ENCODE results near the gene CDH4. TPM values are rescaled to one million over a fixed set of nuclear protein-coding genes. Genes with fewer than 3 reads are reported as not detected.

Gene CDH4
- total and polyA plus RNA-seq, 2 donors = 0.04 to 0.42 TPM

DNA sequence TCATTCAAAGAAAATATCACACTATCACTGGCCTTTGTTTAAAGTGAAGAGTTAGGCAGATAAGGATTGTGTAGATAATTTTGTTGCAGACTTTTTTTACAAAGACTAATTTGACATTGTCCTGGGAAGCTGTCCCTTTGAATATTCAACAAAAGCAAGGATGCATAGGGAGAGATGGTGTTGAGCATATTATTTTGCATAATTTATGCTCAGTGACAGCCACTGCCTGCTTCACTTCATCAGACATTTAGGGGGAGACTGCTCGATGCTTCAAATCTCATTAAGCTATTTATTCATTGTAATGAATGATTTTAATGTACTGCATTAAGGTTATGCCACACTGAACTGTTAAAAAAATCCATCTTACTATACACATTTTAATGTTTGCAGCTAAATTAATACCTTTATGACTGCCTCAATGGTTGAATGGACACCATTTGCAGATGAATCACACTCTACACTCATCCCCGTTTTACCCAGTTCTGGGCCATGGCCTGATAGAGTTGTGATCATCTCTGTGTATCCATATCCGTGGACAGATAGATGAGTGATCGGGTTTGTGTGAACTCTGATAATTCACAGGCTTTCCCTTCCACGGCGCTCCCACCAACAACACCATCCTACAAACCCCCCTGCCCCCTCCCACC is 128.0 kb downstream of the CDH4 start:
- no peak for DNase-seq (ENCODE audit: extremely low spot score)
- Histone ChIP-seq H3K36me3 (ENCODE audit: insufficient read depth) (no peaks in the 10 kb centered on the region), H3K4me1 (ENCODE audit: insufficient read depth) (no peaks in the 10 kb centered on the region), H3K4me3 (ENCODE audit: low read depth, low read length) (no peak overlapping the region), H3K27ac (ENCODE audit: low read depth) (no peak overlapping the region)
- 65% methylated on average over 6 of the region's 6 CpGs for WGBS

DNA sequence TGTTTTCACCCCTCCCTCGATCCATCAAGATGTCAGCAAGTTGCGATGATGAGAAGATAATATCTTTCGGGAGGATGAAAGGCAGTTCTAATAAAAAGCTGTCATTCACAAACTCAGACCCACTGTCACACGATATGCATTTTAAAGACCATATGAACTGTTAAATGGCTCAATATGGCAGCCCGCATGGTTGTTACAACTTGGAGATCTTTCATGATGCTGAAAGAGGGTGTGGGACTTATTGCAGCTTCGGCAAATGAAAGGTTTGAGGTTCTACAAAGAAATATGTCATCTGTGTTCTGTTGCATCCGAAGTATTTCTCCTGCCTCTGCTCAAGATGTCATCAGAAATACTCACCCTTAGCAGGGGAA is 128.5 kb downstream of the CDH4 start:
- Histone ChIP-seq H3K36me3 (ENCODE audit: insufficient read depth) (no peaks in the 10 kb centered on the region), H3K27ac (ENCODE audit: low read depth) (no peak overlapping the region), H3K4me1 (ENCODE audit: insufficient read depth) (no peaks in the 10 kb centered on the region), H3K4me3 (ENCODE audit: low read depth, low read length) (no peak overlapping the region)
- WGBS = 42% methylated on average over 7 of the region's 7 CpGs
- no peak for DNase-seq (ENCODE audit: extremely low spot score)

DNA sequence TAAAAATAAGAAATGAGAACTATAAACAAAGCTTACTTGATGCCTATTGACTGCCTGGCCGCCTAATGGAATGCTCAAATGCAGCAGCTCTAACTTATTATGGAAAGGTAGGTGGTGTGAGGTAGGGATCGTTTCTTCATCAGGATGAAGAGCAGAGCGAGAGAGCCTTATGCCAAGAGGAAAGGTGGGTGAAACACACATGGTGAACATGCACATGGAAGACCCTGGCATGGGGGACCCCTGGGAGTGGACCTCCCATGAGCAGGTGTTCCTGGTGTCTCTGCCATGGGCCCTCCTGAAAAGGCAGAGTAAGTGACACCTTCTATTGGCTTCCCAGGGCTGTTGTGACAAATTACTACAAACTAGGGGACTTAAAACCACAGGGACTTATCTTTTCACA is 130.1 kb downstream of the CDH4 start:
- Histone ChIP-seq H3K4me1 (ENCODE audit: insufficient read depth) (no peaks in the 10 kb centered on the region), H3K27ac (ENCODE audit: low read depth) (no peak overlapping the region), H3K36me3 (ENCODE audit: insufficient read depth) (no peaks in the 10 kb centered on the region), H3K4me3 (ENCODE audit: low read depth, low read length) (no peak overlapping the region)
- WGBS = 86% methylated on average over 3 of the region's 3 CpGs
- no peak for DNase-seq (ENCODE audit: extremely low spot score)

DNA sequence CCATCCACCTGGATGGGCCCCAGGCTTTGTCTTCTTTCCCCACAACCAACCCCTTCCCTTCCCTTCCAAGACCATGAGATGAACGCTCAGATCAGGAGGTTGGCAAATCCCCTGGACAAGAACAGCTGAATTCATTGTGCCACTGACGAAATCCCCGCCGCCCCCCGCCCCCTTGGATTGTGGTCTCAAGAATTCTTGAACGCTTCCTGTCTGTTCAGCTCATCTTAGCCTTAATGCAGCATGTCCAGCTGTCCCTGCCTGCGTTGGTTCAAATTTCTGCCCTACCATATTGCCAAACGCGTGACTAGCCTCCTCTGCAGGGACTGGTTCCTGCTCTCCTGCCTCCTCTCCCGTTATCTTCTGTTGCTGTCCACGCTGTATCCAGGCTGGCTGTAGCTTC is 133.2 kb downstream of the CDH4 start:
- H3K4me3 ChIP-seq (ENCODE audit: low read depth, low read length) = no peak overlapping the region
- no peaks in the 10 kb centered on the region for H3K36me3 ChIP-seq (ENCODE audit: insufficient read depth)
- DNase-seq (ENCODE audit: extremely low spot score) = no peak
- no peak overlapping the region for H3K27ac ChIP-seq (ENCODE audit: low read depth)
- 59% methylated on average over 11 of the region's 11 CpGs for WGBS
- H3K4me1 ChIP-seq (ENCODE audit: insufficient read depth) = no peaks in the 10 kb centered on the region

DNA sequence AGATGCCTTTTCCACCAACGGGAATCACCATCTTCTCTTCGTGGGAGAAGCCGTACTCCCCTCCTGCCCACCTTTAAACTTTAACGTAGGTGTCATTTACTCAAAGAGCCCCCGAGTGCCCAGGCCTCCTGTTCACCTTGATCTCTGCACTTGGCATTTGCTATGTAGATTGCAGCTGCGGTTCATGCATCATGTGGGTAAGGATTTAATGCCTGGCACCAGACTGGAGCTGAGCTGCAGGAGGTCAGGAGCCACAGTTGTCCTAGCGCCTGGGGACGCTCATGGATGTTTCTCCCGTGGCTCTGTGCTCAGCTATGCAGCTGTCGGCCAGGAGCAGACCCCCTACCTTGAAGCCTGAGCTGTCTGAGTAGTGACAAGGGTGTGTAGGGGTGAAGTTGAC is 133.7 kb downstream of the CDH4 start:
- DNase-seq (ENCODE audit: extremely low spot score) = no peak
- Histone ChIP-seq H3K4me3 (ENCODE audit: low read depth, low read length) (no peak overlapping the region), H3K27ac (ENCODE audit: low read depth) (no peak overlapping the region), H3K36me3 (ENCODE audit: insufficient read depth) (no peaks in the 10 kb centered on the region), H3K4me1 (ENCODE audit: insufficient read depth) (no peaks in the 10 kb centered on the region)
- WGBS = 80% methylated on average over 10 of the region's 10 CpGs

DNA sequence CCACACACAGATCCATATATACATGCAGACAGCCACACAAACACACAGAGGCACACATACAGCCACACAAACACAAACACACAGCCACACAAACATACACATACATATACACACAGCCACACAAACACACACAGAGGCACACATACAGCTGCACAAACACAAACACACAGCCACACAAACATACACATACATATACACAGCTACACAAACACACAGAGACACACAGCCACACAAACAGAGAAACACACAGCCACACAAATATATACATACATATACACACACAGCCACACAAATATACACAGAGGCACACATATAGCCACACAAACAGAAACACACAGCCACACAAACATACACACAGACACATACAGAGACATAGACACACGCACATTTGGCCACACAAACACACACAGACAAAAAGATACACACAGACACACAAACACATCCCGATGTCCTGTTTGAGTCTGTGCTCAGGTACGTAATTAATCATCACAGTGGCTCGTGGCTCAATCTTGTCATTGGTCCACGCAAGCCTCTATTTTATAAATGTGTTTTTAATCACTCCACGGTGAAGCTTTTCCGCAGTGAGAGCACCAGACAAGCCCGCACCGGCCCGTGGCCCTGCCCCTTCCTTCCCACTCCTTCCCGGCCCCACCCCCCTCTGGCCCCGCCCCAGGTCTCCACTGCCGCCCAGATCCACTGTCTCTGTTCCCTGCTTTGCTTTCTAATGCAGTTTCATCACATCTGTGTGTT is 135.3 kb downstream of the CDH4 start:
- Histone ChIP-seq H3K4me3 (ENCODE audit: low read depth, low read length) (no peak overlapping the region), H3K27ac (ENCODE audit: low read depth) (no peak overlapping the region), H3K36me3 (ENCODE audit: insufficient read depth) (no peaks in the 10 kb centered on the region), H3K4me1 (ENCODE audit: insufficient read depth) (no peaks in the 10 kb centered on the region)
- DNase-seq (ENCODE audit: extremely low spot score) = peak; percentile 10
- 18% methylated on average over 13 of the region's 13 CpGs for WGBS

DNA sequence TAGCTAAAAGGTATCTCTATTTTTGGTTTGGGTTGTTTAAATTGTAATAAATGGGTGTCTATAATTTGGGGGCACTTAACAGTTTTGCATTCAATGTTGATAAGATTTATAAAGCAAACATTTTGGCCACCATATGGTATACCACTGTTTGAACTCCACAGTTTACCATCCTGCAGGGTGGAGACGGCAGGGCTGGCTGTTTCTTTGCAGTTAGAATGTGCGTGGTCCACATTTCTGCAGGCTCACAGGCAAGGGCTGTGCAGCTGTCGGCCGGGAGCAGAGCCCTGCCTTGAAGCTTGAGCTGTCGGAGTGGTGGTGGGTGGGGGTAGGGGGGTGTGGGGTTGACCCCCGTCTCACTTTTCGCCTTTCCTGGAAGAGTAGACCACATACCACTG is 135.9 kb downstream of the CDH4 start:
- WGBS = 38% methylated on average over 7 of the region's 7 CpGs

DNA sequence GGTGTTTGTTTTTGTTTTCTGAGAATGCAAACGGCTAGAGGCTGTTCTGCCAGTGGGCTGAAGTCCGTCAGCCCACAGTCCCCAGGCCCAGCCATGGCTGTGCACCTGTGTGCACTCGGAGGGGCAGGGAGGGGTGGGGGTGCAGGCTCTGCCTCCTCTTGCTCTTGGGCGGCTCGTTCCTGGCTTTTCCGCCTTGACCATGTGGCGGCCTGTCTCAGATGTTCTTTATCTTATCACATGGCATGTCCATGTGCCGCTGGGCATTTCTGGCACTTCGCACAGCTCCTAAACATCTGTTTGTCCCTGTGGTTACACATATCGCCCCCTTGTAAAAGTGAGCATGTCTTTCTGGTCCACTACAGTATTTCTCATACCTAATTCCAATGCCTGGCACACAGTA is 137.0 kb downstream of the CDH4 start:
- H3K36me3 ChIP-seq (ENCODE audit: insufficient read depth) = no peaks in the 10 kb centered on the region
- no peak for DNase-seq (ENCODE audit: extremely low spot score)
- H3K27ac ChIP-seq (ENCODE audit: low read depth) = no peak overlapping the region
- no peak overlapping the region for H3K4me3 ChIP-seq (ENCODE audit: low read depth, low read length)
- WGBS = 74% methylated on average over 10 of the region's 10 CpGs
- no peaks in the 10 kb centered on the region for H3K4me1 ChIP-seq (ENCODE audit: insufficient read depth)

More for the DNA sequence above, 135.9 kb downstream of the CDH4 start:
- no peak overlapping the region for H3K27ac ChIP-seq (ENCODE audit: low read depth)
- H3K4me1 ChIP-seq (ENCODE audit: insufficient read depth) = no peaks in the 10 kb centered on the region
- H3K36me3 ChIP-seq (ENCODE audit: insufficient read depth) = no peaks in the 10 kb centered on the region
- no peak for DNase-seq (ENCODE audit: extremely low spot score)
- H3K4me3 ChIP-seq (ENCODE audit: low read depth, low read length) = no peak overlapping the region

DNA sequence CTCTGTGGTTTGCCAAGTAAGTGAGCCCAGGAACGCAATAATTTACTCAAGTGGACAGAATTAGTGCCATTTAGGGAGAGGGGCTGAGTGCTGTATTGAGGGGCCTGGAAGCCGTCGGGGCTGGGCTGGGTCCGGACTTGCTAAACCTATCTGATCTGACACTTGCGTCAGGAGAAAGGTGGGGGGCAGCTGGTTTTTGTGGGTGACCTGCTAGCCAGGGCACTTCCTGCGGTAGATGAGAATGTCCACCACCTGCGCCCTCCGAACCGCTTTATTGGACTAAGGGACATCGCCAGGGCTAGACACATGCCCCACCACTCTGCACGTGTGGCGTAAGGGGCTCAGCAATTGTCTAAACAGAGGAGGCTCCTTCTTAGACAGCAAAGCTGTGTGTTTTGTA is 139.1 kb downstream of the CDH4 start:
- DNase-seq (ENCODE audit: extremely low spot score) = no peak
- WGBS = 68% methylated on average over 12 of the region's 12 CpGs
- H3K36me3 ChIP-seq (ENCODE audit: insufficient read depth) = no peaks in the 10 kb centered on the region
- H3K4me3 ChIP-seq (ENCODE audit: low read depth, low read length) = no peak overlapping the region
- no peak overlapping the region for H3K27ac ChIP-seq (ENCODE audit: low read depth)
- H3K4me1 ChIP-seq (ENCODE audit: insufficient read depth) = no peaks in the 10 kb centered on the region

DNA sequence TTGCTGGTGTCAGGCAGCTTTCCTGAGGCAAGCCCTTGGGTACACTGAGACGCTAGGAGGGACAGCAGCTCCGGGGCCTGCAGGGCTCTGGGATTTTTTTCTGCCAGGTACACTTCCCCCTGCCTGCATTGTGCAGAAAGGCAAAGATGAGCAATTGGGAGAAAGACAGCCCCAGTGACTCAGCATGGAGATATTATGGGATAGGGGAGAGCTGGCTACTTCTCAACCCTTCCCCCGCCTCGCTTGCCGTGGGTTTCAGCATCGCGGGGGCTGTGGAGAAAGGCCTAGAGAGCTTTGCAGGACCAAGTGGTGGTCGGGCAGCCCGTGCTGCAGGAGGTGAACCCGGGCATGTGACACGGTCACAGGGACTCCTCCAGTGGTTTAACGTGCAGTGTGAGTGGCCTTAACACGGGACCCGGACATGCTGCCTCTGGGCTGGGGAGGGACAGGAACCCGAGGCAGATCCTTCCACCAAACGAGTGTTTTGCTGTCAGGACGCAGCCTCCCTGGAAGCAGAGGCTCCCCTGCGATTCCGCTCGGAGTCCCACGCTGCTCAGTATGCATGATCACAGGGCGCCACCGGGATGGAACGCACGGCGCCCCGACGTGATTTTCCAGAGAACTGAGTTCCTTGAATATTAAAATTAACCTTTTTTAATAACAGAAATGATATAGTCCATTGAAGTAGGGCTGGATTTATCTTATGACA is 139.9 kb downstream of the CDH4 start:
- 67% methylated on average over 28 of the region's 28 CpGs for WGBS
- Histone ChIP-seq H3K36me3 (ENCODE audit: insufficient read depth) (no peaks in the 10 kb centered on the region), H3K4me3 (ENCODE audit: low read depth, low read length) (no peak overlapping the region), H3K4me1 (ENCODE audit: insufficient read depth) (no peaks in the 10 kb centered on the region), H3K27ac (ENCODE audit: low read depth) (no peak overlapping the region)
- no peak for DNase-seq (ENCODE audit: extremely low spot score)

DNA sequence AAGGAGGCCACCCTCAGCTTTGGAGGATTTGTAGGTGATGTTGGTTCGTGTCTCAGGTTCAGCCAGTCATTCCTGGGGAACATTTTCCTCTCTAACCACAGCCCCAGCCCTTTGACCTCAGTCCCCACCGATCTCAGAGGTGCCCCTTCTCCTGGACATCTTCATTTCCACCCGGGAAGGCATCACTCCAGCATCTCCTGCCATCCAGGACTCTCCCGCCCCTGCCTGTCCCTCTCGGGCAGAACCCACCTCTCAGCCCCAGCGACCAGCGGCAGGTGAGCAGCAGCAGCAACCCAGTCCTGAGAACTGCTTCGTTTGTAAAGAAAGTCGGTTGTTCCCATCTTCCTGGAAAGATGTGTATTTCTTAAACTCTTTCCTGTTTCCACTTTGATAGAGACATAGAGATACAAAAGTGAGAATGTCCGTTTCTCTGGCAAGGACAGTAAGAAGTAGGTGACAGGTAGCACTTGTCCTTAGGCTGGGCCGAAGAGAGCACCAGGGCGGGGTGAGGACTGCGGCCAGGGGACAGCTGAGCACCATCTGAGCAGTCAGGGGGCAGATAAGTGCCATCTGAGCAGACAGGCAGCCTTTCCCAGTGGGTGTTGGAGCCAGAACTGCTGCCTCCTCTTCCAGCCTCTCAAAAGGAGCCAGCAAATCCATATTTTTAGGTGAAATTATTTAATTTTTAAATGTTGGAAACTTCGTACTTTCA is 142.2 kb downstream of the CDH4 start:
- WGBS = 78% methylated on average over 14 of the region's 14 CpGs
- DNase-seq (ENCODE audit: extremely low spot score) = no peak

DNA sequence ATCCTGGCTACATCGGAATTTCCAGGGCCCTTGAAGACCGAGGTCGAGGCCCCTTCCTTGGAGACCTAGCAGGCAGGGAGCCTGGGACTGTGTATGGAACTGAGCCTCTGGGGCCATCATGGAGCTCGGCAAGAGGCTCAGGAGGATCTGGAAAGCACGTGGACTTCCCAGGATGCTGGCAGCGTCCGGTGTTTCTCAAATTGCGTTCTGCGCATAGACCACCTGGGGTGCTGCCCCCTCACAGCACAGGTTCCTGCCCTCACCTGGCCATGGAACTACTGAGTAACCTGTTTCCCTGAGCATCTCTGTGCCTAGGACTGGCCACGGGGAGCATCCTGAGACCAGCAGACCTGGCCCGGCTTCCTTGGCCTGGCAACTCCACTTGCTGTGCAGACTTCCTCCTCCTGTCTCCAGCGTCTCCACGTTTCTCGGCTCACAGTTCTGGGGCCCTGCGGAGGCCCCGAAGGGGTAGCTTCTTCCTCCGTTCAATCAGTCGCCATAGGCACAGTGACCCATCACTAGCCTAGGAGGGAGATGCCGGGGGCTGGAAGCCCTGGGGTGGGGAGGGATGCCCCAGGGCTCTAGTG is 144.3 kb downstream of the CDH4 start:
- Histone ChIP-seq H3K4me1 (ENCODE audit: insufficient read depth) (no peaks in the 10 kb centered on the region), H3K36me3 (ENCODE audit: insufficient read depth) (no peaks in the 10 kb centered on the region), H3K4me3 (ENCODE audit: low read depth, low read length) (no peak overlapping the region), H3K27ac (ENCODE audit: low read depth) (no peak overlapping the region)
- 85% methylated on average over 19 of the region's 19 CpGs for WGBS
- no peak for DNase-seq (ENCODE audit: extremely low spot score)

More for the DNA sequence above, 142.2 kb downstream of the CDH4 start:
- H3K27ac ChIP-seq (ENCODE audit: low read depth) = no peak overlapping the region
- no peaks in the 10 kb centered on the region for H3K4me1 ChIP-seq (ENCODE audit: insufficient read depth)
- H3K36me3 ChIP-seq (ENCODE audit: insufficient read depth) = no peaks in the 10 kb centered on the region
- H3K4me3 ChIP-seq (ENCODE audit: low read depth, low read length) = no peak overlapping the region

DNA sequence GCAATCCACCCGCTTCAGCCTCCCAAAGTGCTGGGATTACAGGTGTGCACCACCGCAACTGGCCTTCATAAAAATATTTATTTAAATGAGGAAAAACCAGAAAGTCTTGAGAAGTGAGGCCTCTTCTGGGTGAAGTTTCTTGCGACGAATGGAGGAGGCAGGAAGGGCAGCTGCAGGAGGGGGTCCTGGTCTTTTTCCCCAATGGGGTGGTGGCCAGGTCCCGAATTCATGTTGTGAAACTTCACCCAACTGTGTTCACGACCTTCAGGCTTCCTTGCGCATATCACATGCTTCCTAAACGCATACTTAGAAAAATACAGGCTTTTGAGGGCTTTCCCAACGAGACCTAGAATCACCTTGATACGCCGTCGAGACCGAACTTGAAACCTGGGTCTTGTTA is 145.1 kb downstream of the CDH4 start:
- Histone ChIP-seq H3K36me3 (ENCODE audit: insufficient read depth) (no peaks in the 10 kb centered on the region), H3K27ac (ENCODE audit: low read depth) (no peak overlapping the region), H3K4me3 (ENCODE audit: low read depth, low read length) (no peak overlapping the region), H3K4me1 (ENCODE audit: insufficient read depth) (no peaks in the 10 kb centered on the region)
- no peak for DNase-seq (ENCODE audit: extremely low spot score)
- 90% methylated on average over 13 of the region's 13 CpGs for WGBS

Measured in urinary bladder (tissue), 4 donors.